Astrocyte of the cerebellum (primary cell): ENCODE results near the gene DMRTB1.

Experiments
- DNase-seq: peaks from one replicate; pipeline ENCODE4 v3.0.0-alpha.2; 2011; ENCODE audit warnings: low read depth
- H3K4me3 ChIP-seq: 2 replicates; pipeline ENCODE4 v1.5.1; 2011; ENCODE audit warnings: mild to moderate bottlenecking, low read depth, low read length, moderate library complexity
- in situ Hi-C: cut with HindIII; loops from 2 replicates; pipeline ENCODE4 v1.10.0; 2017; ENCODE audit warnings: low sequenced_read_pairs
- TF ChIP-seq, protein P1 (sequence below): IDR thresholded peaks from 2 replicates; pipeline ENCODE4 v1.5.1; 2012; ENCODE audit warnings: low read length, low read depth, moderate library complexity, mild to moderate bottlenecking; ENCODE audit errors: missing control alignments

Gene DMRTB1

DNA sequence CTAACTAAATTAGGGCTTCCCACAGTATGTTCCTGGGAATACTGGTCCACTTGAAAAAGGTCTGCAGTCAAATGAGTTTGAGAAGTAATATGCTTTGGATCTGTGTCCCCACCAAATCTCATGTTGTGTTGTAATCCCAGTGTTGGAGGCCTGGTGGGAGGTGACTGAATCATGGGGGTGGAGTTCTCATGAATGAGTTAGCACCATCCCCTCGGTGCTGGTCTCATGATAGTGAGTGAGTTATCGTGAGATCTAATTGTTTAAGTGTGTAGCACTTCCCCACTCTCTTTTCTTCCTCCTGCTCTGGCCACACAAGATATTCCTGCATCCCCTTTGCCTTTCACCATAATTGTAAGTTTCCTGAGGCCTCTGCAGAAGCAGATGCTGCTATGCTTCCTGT, 16.9 kb upstream of the DMRTB1 start:
- H3K4me3 ChIP-seq = no peak overlapping the region
- TF ChIP-seq, protein P1, sequence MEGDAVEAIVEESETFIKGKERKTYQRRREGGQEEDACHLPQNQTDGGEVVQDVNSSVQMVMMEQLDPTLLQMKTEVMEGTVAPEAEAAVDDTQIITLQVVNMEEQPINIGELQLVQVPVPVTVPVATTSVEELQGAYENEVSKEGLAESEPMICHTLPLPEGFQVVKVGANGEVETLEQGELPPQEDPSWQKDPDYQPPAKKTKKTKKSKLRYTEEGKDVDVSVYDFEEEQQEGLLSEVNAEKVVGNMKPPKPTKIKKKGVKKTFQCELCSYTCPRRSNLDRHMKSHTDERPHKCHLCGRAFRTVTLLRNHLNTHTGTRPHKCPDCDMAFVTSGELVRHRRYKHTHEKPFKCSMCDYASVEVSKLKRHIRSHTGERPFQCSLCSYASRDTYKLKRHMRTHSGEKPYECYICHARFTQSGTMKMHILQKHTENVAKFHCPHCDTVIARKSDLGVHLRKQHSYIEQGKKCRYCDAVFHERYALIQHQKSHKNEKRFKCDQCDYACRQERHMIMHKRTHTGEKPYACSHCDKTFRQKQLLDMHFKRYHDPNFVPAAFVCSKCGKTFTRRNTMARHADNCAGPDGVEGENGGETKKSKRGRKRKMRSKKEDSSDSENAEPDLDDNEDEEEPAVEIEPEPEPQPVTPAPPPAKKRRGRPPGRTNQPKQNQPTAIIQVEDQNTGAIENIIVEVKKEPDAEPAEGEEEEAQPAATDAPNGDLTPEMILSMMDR = no peak
- no peak for DNase-seq
- in situ Hi-C loops = no loop called here

DNA sequence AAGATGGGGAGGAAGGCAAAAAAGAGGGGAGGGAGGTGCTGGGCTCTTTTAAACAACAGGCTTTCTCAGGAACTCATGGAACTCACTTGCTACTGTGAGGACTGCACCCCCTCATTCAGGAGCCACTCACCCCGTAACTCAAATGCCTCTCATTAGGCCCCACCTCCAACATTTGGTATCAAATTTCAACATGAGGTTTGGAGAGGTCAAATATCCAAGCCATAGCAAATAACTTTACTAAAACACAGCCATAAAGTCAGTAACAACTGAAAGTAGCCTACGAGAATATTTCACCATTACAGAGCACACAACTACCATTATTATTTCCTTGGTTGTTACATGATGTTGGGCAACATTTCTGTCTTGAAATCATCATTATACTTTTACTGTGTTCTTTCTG, 13.1 kb upstream of the DMRTB1 start:
- H3K4me3 ChIP-seq = no peak overlapping the region
- DNase-seq = no peak
- TF ChIP-seq, protein P1 = no peak
- in situ Hi-C loops = no loop called here

DNA sequence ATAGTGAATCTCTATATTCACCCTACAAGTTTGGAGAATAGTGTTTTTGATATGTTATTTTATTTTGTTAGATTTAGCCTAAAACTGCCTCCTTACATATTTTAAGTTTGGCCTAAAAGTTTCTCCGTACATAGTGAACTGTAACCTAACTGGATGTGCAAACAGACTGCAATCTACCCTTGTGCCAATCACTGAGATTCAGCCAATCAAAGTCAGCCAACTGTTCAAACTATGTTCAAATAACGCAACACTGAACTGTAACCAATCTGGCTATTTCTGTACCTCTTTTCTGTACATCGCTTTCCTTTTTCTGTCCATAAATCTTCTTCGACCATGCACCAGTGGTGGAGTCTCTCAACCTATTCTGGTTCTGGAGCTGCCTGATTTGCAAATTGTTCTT, 11.8 kb upstream of the DMRTB1 start:
- H3K4me3 ChIP-seq = no peak overlapping the region
- DNase-seq = no peak
- TF ChIP-seq, protein P1 = no peak
- in situ Hi-C loops = no loop called here

DNA sequence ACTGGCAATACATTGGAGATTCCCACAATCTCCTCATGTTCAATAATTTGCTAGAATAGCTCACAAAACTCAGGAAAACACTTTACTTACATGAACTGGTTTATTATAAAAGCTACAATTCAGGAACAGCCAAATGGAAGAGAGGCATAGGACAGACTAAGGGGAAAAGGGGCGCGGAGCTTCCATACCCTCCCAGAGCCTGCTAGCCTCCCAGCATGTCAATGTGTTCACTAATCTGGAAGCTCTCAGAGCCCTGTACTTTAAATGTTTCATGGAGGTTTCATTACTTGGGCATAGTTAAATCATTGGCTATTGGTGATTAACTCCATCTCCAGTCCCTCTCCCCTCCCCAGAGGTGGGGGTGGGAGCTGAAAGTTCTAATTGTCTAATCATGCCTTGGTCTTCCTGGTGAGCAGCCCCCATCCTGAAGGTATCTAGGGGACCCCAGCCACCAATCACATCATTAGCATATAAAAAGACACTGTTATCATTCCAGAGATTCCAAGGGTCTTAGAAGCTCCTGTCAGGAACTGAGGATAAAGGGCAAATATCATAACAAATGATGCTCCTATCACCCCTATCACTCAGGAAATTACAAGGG, 10.9 kb upstream of the DMRTB1 start:
- H3K4me3 ChIP-seq = no peak overlapping the region
- in situ Hi-C loops = no loop called here
- no peak for DNase-seq
- TF ChIP-seq, protein P1 = no peak

DNA sequence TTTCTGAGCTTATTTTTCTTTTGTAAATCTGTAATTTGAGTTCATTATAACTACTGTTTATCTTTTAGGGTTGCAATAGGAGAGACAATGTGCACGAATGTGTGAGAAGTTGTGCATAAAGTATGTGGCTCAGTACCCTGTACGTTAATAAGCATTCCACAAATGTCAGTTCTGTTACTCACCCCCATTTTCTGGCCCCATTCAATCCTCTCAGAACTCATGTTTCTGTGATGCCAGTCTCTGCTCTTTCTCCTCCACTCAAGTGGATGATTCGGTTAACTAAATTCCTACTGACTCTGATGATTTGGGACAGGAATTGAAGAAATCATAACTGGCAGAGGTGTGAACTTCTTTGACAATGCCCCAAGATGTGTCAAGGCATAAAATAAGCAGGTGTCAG, 10.2 kb upstream of the DMRTB1 start:
- no peak overlapping the region for H3K4me3 ChIP-seq
- TF ChIP-seq, protein P1 = no peak
- in situ Hi-C loops = no loop called here
- DNase-seq = peak; percentile 68

DNA sequence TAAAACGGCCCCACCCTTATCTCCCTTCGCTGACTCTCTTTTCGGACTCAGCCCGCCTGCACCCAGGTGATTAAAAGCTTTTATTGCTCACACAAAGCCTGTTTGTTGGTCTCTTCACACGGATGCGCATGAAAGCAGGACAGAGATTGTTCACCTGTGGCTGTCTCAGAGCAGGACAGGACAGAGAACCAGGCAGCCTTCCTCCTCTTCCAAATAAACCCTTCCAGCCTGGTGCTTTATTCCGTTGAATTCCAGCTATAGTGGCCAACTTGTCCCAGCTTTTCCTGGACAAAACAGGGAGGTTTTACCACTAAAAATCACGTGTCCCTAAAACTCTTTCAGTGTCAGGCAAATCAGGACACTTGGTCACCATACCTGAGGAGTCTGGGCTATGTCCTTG, 9.5 kb upstream of the DMRTB1 start:
- no peak overlapping the region for H3K4me3 ChIP-seq
- in situ Hi-C loops = no loop called here
- TF ChIP-seq, protein P1 = no peak
- DNase-seq = no peak
